HG03108 (cell line): ENCODE data around the gene RAB1B.

Experiments used
- ATAC-seq: cut with Tn5 transposase; IDR thresholded peaks from one replicate; pipeline ENCODE4 v1.9.1; 2021; ENCODE audit warnings: moderate library complexity; ENCODE audit not compliant: unreplicated experiment

RAB1B gene

GRCh38 chr11:66282468-66283455 is 14.3 kb downstream of the RAB1B start:
- peak; percentile 64 for ATAC-seq

GRCh38 chr11:66283461-66284105 is 15.1 kb downstream of the RAB1B start:
- no peak for ATAC-seq

- no peak for ATAC-seq
These were observed 16.2 kb downstream of the RAB1B start for GRCh38 chr11:66284526-66285078.

GRCh38 chr11:66285250-66285947 is 17.0 kb downstream of the RAB1B start:
- ATAC-seq: no peak

- ATAC-seq: no peak
These were observed 18.3 kb downstream of the RAB1B start for GRCh38 chr11:66286699-66287098.

- ATAC-seq: no peak
These were observed 18.9 kb downstream of the RAB1B start for GRCh38 chr11:66287211-66287888.

GRCh38 chr11:66287889-66288670 is 19.6 kb downstream of the RAB1B start:
- ATAC-seq: no peak

- peak; percentile 91 for ATAC-seq
These were observed 20.5 kb downstream of the RAB1B start, which contains the start of gene YIF1A for GRCh38 chr11:66288671-66289547. Gene YIF1A (minus strand): TSS chr11:66289143. CDS start chr11:66288985, 158 bp downstream.

GRCh38 chr11:66289548-66290329 is 21.3 kb downstream of the RAB1B start:
- ATAC-seq: peak; percentile 25

- no peak for ATAC-seq
These were observed 21.8 kb downstream of the RAB1B start for GRCh38 chr11:66290330-66290621.

- ATAC-seq: no peak
These were observed 22.9 kb downstream of the RAB1B start for GRCh38 chr11:66291303-66291705.

GRCh38 chr11:66291706-66292542 is 23.5 kb downstream of the RAB1B start, which contains the start of gene TMEM151A:
Gene TMEM151A (plus strand): TSS chr11:66291894. CDS start chr11:66292014, 120 bp downstream.
- ATAC-seq: no peak

GRCh38 chr11:66292543-66293332 is 24.3 kb downstream of the RAB1B start:
- ATAC-seq: no peak

GRCh38 chr11:66293352-66293751 is 24.9 kb downstream of the RAB1B start:
- no peak for ATAC-seq

GRCh38 chr11:66293777-66294625 is 25.6 kb downstream of the RAB1B start:
- no peak for ATAC-seq
